GM19239 (cell line): ENCODE results near the gene CEP131.

Experiments used
- DNase-seq: peaks from one replicate; pipeline ENCODE4 v3.0.0; 2011; ENCODE audit warnings: low spot score; ENCODE audit not compliant: insufficient read length
- FAIRE-seq: peaks from 2 replicates; lab custom pipeline; 2011; peaks lifted over from hg19 to GRCh38; lab: Jason Lieb, UNC

The CEP131 gene

DNA sequence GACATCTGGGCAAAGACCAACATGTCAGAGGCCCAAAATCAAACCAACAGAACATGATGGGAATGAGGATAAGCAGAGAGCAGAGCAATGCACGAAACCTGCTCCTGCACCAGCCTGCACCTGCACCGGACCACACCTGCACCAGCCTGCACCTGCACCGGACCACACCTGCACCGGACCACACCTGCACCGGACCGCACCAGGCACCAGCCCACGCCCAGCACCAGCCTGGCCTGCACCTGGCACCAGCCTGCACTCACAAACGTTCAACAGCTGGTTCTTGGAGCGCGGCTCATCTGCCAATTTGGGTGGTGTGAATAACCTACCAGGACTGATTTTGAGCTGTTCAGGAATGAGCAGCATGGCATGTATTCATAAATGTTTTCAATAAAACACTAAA is 18.2 kb downstream of the CEP131 start:
- DNase-seq = no peak
- no peak for FAIRE-seq

DNA sequence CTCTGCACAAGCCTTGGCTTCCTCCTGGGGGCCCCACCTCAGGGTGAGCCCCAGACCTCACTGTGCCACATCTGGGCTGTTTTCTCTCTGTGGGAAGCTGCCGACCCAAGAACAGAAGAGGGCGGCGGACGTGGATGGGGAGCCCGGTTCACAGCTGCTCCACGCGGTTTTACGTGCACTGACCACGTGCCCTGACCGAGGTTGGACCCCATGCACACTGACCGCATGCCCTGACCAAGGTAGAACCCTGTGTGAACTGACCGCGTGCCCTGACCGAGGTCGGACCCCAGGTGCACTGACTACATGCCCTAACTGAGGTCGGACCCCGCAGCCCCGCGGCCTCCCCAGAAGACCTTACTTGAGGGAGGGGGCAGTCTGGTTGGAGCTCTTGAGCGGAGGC is 19.6 kb downstream of the CEP131 start:
- FAIRE-seq (no peak), DNase-seq (no peak)

DNA sequence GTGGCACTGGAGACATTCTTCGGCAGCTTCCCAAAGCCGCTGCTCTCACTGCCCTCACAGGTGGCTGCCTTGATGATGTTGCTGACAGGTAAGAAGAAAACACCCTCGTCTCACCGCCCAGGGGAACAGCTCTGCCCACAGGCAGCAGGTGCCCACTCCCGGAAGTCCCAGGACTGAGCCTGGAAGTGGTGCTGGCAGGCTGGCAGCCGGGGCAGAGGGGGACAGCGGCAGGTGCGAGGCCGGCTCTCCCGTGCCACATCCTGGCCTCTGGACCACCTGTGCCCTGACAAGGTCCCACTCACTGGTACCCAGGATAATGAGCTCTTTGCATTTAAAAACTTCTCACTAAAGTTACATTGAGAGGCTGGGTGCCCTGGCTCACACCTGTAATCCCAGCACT is 20.4 kb downstream of the CEP131 start:
- no peak for FAIRE-seq

DNA sequence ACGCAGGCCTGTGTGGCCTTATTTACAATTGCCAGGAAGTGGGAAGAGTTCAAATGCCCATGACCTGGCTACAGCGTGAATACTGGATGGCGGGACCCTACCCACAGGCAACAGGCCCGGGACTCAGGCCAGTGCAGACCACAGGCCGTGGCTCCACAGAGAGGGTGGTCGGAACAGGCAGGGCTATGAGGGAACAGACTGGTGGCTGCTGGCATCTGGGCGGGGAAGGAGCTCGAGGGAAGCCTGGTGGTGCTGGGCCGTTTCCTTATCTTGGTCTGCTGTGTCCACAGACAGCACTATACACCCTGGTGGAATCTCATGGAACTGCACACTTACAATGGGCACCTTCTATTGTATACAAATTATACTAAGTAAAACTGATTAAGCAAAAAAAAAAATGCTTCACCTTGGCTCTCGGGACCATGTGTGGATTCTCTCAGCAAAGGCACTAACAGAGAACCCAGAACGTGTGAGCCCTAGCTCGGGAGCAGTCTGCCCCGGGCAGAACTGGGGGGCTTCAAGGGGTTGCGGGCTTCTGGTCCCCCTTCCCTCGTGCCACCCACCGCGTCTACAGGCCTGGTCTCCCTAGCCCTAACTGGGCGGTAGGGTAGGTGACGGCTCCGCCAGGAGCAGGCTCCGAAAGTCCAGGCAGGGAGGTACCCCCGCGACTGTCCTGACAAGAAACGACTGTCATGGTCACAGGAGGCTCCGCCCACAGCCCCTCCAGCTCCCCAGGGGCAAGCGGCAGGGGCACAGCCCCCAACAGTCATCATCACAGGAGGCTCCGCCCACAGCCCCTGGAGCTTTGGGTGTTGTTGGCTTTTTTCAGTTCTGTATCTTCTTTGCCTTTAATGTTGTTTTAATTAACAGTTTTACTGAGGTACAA is 21.8 kb downstream of the CEP131 start:
- peak; percentile 74 for DNase-seq
- FAIRE-seq = no peak

More for the DNA sequence above, 20.4 kb downstream of the CEP131 start:
- no peak for DNase-seq

DNA sequence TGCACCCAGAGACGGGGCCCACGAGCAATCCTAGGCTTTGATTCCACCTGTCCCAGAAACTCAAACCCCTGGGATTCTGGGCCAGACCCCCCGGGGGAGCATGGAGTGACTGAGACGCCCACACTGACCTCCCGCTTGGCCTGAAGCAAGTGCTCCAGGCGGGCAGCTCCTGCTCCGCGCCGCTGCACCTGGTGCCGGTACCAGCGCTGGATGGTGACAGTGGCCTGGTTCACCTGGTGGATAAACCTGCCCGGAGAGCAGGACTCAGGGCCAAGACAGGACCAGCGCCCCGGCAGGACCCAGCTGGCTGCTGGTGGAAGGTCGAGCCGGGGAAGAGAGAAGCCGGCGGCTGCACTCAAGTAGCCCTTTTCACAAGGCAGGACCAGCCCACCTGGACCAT is 22.6 kb downstream of the CEP131 start:
- DNase-seq (no peak), FAIRE-seq (no peak)

DNA sequence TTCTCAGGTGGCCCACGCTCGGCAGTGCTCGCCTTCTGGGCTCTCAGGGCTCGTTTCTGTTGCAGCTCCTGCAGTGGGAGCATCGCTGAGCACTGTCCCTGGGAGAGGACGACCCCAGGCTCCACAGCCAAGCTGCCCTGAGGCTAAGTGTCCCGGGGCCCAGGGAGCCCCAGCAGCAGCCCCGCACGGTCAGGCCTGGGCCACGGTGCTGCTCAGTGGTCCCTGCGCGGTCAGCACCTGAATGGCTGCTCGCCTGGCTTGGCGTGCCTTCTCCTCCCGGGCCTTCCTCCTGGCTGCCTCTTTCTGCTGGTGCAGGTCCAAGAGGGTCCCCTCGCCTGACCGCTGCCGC is 23.3 kb downstream of the CEP131 start:
- no peak for DNase-seq
- no peak for FAIRE-seq

DNA sequence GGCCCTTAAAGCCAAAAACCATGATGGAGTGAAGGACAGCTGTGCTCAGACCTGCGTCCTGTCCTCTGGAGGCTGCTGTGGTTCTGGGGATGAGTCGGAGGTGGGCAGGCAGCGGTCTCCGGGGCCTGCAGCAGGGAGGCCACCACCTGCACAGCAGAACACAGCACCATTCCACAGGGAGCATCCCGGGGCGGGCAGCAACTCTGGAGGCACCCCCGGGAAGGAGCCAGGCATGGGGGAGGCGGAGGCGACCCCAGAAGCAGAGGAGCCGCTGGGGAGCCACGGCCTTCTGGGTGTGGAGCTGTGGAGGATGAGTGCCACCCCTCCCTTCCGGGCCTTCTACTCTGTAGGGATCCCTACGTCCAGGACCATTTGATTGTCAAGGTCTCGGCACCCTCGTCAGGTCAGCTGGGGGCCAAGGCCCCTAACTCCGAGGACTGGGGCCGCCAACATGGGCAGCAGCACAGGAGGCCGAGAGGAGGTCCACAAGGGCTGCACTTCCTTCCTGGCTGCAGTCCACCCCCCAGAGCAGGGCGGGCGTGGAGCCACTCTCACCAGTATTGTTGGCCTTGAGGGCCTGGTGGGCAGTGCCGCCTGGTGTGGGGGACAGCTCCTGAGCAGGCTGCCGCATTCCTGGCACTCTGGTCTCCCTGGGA is 23.8 kb downstream of the CEP131 start:
- no peak for FAIRE-seq

DNA sequence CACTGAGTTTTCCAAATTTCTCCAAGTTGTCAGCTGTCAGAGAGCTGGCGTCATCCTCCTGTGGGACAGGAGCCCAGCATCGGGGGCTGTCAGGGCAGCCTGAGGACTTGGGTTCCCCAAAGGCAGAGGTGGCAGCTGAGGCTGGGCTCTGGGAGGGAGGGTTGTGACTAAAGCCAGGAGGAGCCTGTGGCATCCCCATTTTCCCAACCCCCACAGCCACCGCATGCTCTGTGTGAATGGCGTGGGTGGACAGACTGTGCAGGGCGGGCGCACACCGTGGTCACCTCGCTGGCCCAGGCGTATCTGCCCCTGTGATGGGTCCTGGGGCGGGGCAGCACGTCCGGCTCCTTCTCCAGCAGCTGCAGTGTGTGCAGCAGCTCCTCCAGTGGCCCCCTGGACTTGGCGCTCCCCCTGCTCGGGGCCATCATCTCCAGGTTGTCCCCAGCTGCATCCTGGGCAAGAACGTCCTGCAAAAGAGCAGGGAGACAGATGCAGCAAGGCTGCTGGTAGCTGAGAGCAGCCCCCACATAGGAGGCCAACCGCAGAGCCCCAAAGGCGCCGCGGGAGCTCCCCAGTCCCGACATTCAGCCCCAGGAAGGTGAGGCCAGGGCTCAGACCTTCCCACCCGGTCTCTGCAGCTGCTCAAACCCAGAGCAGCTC is 24.8 kb downstream of the CEP131 start:
- FAIRE-seq = no peak
- no peak for DNase-seq

More for the DNA sequence above, 23.8 kb downstream of the CEP131 start:
- DNase-seq = no peak

DNA sequence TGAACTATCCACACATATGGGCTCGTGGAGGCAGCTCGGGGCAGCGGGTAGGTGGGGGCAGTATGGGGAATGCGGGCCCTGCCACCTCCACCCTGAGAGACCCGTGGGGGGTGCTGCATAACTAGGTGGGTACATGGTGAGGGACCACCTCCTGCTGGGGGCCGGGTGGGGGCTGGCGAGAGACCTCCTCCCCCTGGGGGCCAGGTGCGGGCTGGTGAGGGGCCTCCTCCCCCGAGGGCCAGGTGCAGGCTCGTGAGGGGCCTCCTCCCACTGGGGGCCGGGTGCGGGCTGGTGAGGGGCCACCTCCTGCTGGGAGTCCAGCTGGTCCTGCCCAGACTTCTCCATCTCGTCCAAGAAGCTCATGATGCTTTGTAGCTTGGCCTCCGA is 25.4 kb downstream of the CEP131 start:
- DNase-seq (no peak), FAIRE-seq (no peak)

DNA sequence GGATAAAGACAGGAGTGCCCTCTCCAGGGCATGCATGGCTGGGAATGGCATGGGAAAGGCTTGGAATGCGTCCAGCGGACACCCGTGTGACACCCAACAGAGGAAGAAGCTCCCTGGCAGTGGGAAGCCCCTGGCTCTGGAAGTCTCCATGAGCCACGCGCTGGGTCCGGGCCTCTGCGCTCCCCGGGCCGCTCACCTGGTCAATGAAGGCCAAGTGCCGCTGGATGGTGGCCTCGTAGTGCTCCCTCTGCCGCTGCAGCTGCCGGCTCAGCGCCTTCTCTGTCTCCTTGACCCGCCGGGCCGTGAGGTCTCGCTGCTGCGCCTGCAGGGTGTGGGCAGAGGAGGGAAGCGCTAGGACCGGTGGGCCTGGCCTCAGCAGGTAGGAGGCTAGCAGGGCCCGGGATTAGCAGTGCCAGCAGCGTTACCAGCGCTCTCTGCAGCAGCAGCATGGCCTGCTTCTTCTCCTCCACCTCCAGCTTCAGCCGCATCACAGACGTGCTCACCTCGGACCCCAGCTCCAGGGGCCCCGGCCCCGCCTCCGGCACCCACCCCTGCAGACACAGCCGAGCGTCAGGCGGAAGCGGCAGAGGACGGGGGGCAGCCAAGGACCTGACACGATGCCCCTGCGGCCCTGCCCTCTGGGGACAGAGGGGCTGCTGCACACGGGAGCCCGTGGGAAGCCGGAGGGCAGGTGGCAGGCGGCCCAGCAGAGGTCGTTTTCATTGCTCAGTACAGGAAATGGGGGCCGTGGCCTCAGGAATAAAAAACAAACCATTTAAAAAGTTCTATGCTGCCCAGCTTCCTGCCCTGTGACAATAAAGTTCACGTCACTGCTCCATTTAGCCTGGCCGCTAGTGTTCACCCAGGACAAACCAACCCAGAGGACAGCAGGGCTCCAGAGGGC is 26.0 kb downstream of the CEP131 start:
- DNase-seq = no peak
- no peak for FAIRE-seq

DNA sequence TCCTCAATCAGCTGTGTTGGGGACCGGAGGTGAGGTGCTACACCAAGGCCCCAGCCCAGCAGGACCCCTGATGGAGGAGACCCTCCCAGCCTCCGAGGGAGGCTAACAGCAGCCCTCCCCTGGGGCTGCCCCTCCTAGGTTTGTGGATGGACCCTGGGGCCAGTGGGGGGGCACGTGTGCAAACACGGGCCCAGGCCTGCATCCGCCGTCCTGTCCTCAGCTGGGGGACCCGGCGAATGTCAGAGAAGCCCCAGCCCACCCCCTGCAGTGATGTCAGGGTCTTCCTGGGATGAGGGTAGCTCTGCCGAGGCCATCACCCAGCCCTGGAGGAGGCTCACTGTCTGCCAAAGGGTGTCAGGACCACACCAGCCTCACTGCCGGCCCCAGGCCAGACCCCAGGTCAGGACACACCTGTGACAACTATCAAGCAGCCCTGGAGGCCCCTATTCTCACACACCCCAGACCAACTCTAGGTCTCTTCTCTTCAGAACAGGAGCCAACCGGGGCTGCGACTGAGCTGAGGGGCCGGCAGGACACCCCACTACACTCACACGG is 26.7 kb downstream of the CEP131 start:
- no peak for FAIRE-seq
- no peak for DNase-seq

DNA sequence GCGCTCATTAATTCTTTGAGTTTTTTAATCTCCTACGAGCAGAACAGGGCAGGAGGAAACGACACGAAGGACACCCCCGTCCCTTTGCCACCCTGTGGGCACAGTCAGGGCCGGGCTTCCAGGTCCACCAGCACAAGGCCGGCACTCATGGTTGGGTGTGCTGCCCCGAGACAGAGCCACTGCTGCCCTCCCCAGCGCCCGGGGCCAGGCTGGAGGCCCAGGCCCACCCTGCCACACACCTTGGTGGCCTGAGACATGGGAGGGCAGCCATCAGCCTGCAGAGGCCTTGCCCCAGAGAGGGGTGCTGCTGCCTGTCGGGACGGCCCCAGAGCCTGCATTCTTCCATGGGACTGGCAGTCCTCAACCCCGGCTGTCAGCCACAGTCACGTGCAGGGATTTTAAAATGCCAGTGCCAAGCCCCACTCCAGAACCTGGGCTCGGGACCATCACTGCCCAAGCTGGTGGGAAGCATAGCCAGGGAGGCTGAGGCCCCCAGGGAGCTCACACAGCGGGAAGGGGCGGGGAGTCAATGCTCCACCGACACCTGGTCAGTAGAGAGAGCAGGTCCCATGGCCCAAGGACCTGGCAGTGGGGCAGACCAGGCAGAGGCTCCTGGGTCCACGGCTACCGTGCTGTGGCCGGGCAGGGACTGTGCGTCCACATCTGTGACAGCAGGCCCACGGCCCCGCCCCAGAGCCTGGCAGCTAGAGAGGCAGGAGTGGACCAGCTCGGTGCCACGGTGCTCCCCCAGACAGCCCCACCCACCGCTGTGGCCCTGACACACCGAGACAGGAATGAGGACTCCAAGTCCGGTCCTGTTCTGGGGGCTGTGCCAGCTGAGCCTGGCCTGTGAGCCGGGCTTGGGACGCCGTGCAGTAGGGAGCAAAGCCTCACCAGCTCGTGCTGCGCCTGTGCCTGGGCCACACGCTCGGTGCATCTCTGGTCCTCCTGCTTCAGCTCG is 27.5 kb downstream of the CEP131 start:
- no peak for DNase-seq
- no peak for FAIRE-seq

DNA sequence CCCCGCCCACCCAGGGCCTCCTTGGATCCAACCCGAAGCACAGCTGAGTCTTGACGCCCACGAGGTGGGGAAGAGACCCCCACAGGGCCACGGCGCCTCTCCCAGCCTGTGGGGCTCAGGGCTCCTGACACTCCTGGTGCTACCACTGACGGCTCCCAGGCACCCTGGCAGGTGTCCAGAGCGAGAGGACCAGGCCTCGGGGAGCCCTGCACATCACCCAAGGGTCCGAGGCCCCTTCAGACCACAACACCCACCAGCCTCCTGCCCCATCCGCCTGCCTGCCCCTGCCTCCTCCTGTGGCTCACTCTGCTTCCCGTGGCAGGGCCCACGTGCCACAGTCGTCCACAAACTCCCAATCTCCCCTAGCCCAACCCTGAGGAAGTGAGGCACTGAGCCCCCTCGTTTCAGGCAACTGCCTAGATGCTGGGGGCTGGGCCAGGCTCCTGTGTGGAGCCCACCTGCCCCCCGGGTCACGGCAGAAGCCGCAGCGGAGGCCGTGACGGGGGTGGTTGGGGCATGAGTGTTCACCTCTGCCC is 28.5 kb downstream of the CEP131 start:
- no peak for DNase-seq
- FAIRE-seq = no peak

DNA sequence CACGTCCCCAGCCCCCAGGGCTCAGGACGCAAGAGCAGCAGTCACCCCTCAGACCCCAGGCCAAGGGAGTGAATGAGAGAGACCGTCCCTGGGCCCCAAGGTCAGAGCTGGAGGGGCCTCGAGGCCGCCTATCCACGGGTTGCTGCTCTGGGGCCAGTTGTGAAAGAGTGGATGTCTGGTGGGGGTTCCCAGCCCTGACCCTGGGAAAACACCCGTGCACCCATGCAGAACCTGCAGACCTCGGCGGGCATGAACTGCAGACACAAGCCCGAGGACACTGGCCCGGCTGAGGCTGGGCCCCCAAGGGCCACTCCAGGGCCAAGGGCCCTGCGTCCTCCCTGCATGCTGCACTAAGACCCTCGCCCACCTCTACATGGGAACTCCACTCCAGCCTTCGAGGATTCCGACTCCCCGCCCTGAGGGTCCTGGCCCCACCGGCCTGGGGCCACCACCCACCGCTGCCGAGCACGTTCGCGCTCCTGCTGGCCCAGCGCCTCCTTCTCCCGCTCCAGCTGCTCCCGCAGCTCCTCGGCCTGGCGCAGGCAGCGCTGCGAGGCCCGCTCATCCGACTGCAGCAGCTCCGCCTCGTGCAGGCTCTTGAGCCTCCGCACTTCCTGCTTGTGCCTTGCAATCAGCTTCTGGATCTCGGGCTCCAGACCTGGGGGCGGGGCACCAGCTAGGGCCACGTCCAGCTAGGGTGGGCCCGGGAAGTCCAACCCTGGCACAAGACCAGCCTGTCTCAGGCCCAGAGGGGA is 29.1 kb downstream of the CEP131 start:
- DNase-seq (no peak), FAIRE-seq (no peak)

DNA sequence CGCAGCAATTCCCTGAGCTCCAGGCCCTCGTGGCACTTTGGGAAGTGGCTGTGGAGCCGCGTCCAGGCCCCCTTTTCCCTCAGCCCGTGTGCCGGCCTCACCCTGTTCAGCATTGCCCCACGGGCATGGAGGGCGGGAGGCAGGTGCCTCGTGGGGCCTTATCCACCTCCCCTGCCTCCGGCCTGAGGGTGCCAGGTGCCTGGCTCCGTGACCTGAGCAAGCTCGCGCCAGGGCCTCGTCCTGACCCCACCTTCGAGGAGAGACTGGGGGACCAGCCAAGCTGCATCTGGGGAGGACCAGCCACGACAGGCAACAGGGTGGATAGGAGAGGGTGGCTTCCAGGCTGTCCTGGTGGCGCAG is 29.7 kb downstream of the CEP131 start:
- FAIRE-seq (no peak), DNase-seq (no peak)

DNA sequence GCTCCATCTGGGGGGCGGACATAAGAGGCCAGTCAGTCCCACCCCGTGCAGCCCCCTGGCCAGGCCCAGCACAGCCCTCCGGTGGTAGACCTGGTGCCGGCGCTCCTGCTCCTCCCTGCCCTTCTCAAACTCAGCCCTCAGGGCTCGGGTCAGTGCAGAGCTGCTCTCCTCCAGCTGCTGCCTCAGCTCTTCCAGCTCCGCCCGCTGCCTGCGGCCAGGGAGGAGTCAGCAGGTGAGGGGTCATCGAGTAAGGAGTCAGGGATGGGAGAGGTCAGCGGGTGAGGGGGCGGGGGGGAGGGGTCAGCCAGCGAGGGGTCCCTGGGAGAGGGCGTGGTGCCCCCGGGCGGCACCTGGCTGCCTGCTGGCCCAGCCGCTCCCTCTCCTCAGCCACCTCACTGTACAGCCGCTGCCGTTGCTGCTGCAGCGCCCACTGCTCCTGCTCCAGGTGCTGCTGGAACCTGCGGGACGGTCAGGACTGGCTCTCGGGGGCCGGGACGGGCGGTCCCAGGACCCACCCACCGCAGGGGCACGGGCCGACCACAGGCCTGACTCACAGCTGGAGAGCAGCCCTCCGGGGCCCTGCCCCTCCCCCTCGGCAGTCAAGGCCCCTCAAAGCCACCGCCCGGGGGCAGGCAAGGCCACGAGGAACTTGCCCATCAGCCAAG is 30.2 kb downstream of the CEP131 start:
- no peak for DNase-seq
- FAIRE-seq = no peak

DNA sequence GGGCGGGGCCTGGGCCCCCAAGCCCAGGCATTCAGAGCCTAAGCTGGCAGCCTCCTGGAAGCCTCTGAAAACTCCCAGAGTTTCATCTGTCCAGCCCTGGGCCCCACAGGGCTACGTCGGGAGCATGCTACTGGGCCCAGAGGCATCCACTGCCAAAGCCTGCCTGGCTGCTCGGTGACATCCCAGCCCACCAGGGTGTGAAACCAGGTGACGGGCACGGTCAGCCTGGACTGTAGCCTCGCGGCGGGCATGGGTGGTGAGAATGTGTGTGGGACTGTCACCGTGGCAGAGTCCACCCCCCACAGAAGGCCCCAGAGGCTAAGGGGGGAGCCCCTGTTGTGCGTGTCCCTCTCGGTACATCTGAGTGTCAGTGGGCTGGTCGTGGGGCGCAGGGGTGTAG is 31.1 kb downstream of the CEP131 start:
- no peak for FAIRE-seq
- no peak for DNase-seq

DNA sequence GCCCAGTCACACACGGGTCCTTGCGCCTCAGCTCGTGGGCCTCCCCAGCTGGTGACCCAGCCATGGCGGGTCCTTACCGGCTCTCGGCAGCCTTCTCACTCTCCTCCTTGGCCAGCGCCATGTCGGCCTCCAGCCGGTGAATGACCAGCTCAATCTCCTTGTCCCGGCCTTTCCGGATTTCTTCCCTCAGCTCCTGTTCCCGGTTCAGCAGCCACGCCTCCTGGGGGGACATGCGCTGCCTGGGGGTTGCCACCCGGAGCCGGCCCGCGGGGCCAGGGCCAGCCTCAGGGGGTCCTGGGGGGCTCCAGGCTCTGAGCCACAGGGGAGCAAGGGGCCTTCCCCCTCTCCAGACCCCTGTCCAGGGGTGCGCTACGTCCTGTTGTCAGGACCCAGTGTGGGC is 31.6 kb downstream of the CEP131 start:
- no peak for DNase-seq
- FAIRE-seq = no peak
